WTC11 (cell line): ENCODE data around the gene IQGAP3. TPM values are rescaled to one million over a fixed set of nuclear protein-coding genes. Genes with fewer than 3 reads are reported as not detected.

ENCODE experiments used
- ATAC-seq: fragments of 200-7000 bp; cut with Tn5 transposase; 2 replicates; pipeline ENCODE4 v1.10.0; 2021; ENCODE audit warnings: mild to moderate bottlenecking, moderate library complexity
- CTCF ChIA-PET: fragments of 300-600 bp; sonication (Branson Sonifier 250); formaldehyde crosslinking; loops from one replicate; lab custom pipeline; 2021; ENCODE audit warnings: antibody characterized with exemption; lab: Charles Lee
- POLR2A ChIA-PET: fragments of 350-600 bp; sonication (Branson Sonifier 250); formaldehyde crosslinking; loops from one replicate; lab custom pipeline; 2021; ENCODE audit warnings: antibody characterized with exemption; lab: Charles Lee
- DNase-seq: peaks from one replicate; pipeline ENCODE4 v3.0.0; 2021; ENCODE audit warnings: low spot score
- H3K27ac Mint-ChIP-seq: 2 replicates; pipeline ENCODE4 v1.8.0; 2021; ENCODE audit warnings: mixed read lengths
- H3K27me3 Mint-ChIP-seq: 2 replicates; pipeline ENCODE4 v1.8.0; 2021; ENCODE audit warnings: low read depth, mild to moderate bottlenecking, moderate library complexity, mixed read lengths
- H3K36me3 Mint-ChIP-seq: 2 replicates; pipeline ENCODE4 v1.8.0; 2021; ENCODE audit warnings: mixed read lengths
- H3K4me1 Mint-ChIP-seq: 2 replicates; pipeline ENCODE4 v1.8.0; 2022; ENCODE audit warnings: mixed read lengths
- H3K4me3 Mint-ChIP-seq: 2 replicates; pipeline ENCODE4 v1.8.0; 2021; ENCODE audit warnings: mild to moderate bottlenecking, moderate library complexity, mixed read lengths
- H3K9me3 Mint-ChIP-seq: 2 replicates; pipeline ENCODE4 v1.8.0; 2021; ENCODE audit warnings: mixed read lengths
- CREM ChIP-seq: sonication (generic); formaldehyde crosslinking; IDR thresholded peaks from 2 replicates; pipeline ENCODE4 v1.8.1; 2022; ENCODE audit warnings: mild to moderate bottlenecking, missing genetic modification reagents, moderate library complexity
- CTCF ChIP-seq: fragments of 200-600 bp; IDR thresholded peaks from 2 replicates; pipeline ENCODE4 v1.8.0; 2022; ENCODE audit warnings: antibody characterized with exemption
- E2F4 ChIP-seq: sonication (generic); formaldehyde crosslinking; IDR thresholded peaks from 2 replicates; pipeline ENCODE4 v1.8.1; 2022; ENCODE audit warnings: low read depth, mild to moderate bottlenecking, moderate library complexity, missing genetic modification reagents, borderline replicate concordance
- E2F5 ChIP-seq: sonication (generic); formaldehyde crosslinking; IDR thresholded peaks from 2 replicates; pipeline ENCODE4 v1.8.1; 2022; ENCODE audit warnings: mild to moderate bottlenecking, moderate library complexity, missing genetic modification reagents
- FOXK1 ChIP-seq: sonication (generic); formaldehyde crosslinking; IDR thresholded peaks from 2 replicates; pipeline ENCODE4 v1.8.0; 2022; ENCODE audit warnings: mild to moderate bottlenecking, moderate library complexity, missing genetic modification reagents
- GTF2I ChIP-seq: fragments of 250-450 bp; sonication (Bioruptor Pico); conservative IDR thresholded peaks from 2 replicates; pipeline ENCODE4 v1.4.0; 2021; ENCODE audit warnings: mild to moderate bottlenecking
- IRF2 ChIP-seq: sonication (generic); formaldehyde crosslinking; IDR thresholded peaks from 2 replicates; pipeline ENCODE4 v1.8.0; 2022; ENCODE audit warnings: low read depth, missing genetic modification reagents, borderline replicate concordance
- JAZF1 ChIP-seq: fragments of 250-450 bp; sonication (Bioruptor Pico); IDR thresholded peaks from 2 replicates; pipeline ENCODE4 v1.9.0; 2021; ENCODE audit warnings: moderate library complexity, mild to moderate bottlenecking, inconsistent platforms
- NFE2L1 ChIP-seq: sonication (generic); formaldehyde crosslinking; IDR thresholded peaks from 2 replicates; pipeline ENCODE4 v1.8.1; 2023; ENCODE audit warnings: missing genetic modification reagents
- NR2C2 ChIP-seq: sonication (generic); formaldehyde crosslinking; IDR thresholded peaks from 2 replicates; pipeline ENCODE4 v1.8.0; 2022; ENCODE audit warnings: mild to moderate bottlenecking, missing genetic modification reagents
- NR3C1 ChIP-seq: sonication (generic); formaldehyde crosslinking; conservative IDR thresholded peaks from 2 replicates; pipeline ENCODE4 v1.8.1; 2023; ENCODE audit warnings: low read depth, mild to moderate bottlenecking, missing genetic modification reagents
- ZNF121 ChIP-seq: sonication (generic); formaldehyde crosslinking; IDR thresholded peaks from 2 replicates; pipeline ENCODE4 v1.8.0; 2023; ENCODE audit warnings: missing genetic modification reagents
- ZNF281 ChIP-seq: sonication (generic); formaldehyde crosslinking; IDR thresholded peaks from 2 replicates; pipeline ENCODE4 v1.8.0; 2023; ENCODE audit warnings: mild to moderate bottlenecking, missing genetic modification reagents
- ZNF512 ChIP-seq: sonication (generic); formaldehyde crosslinking; IDR thresholded peaks from 2 replicates; pipeline ENCODE4 v1.8.1; 2022; ENCODE audit warnings: missing genetic modification reagents, borderline replicate concordance
- ZNF671 ChIP-seq: fragments of 250-450 bp; sonication (Bioruptor Pico); IDR thresholded peaks from 2 replicates; pipeline ENCODE4 v1.8.0; 2021; ENCODE audit warnings: mild to moderate bottlenecking
- ZSCAN18 ChIP-seq: fragments of 250-450 bp; sonication (Bioruptor Pico); IDR thresholded peaks from 2 replicates; pipeline ENCODE4 v2.1.2; 2022; ENCODE audit warnings: mild to moderate bottlenecking, moderate library complexity
- total RNA-seq: library from RNA; stranded (reverse); gene quantifications from 3 replicates; pipeline ENCODE4 v1.2.3, GENCODE V29; 2021

The IQGAP3 gene
- total RNA-seq, 1 experiment from 2014 or later: 33.3 TPM

GRCh38 chr1:156480016-156480370 is 92.4 kb downstream of the IQGAP3 start (continued):
- no peak for TF ChIP-seq E2F5 (CRISPR knock-in tag)
- no peak for TF ChIP-seq ZNF512
- no peak for TF ChIP-seq ZSCAN18 (CRISPR knock-in tag)
- TF ChIP-seq IRF2 (CRISPR knock-in tag): no peak
- no peak for TF ChIP-seq ZNF671
- no peak for TF ChIP-seq ZNF121 (CRISPR knock-in tag)

GRCh38 chr1:156479093-156480015 is 93.0 kb downstream of the IQGAP3 start:
- Mint-ChIP-seq H3K4me3 (no peak overlapping the region), H3K27ac (no peak overlapping the region)

More at GRCh38 chr1:156479093-156480015, 93.0 kb downstream of the IQGAP3 start:
- DNase-seq (no peak), ATAC-seq (no peak)
- TF ChIP-seq FOXK1 (no peak), CTCF (no peak), NFE2L1 (CRISPR knock-in tag) (no peak), ZNF671 (no peak), CREM (CRISPR knock-in tag) (no peak), GTF2I (CRISPR knock-in tag) (no peak), NR3C1 (CRISPR knock-in tag) (no peak), E2F4 (CRISPR knock-in tag) (no peak), ZNF281 (CRISPR knock-in tag) (no peak), JAZF1 (no peak), NR2C2 (no peak)
- CTCF ChIA-PET: interaction anchor here (0.7 to 6.1 kb wide), 10 partner anchors 12 to 129 kb away, joined by 3 to 145 read pairs (median 14); partner anchors contain the start of gene MEF2D
- H3K9me3 Mint-ChIP-seq: no peaks in the 10 kb centered on the region
- POLR2A ChIA-PET: interaction anchor here (0.5 kb wide), 1 partner anchor 150 kb away, joined by 4 read pairs; no protein-coding TSS in a partner anchor
- peaks cover 30% of the 10 kb centered on the region for H3K36me3 Mint-ChIP-seq
- peaks cover 27% of the 10 kb centered on the region for H3K4me1 Mint-ChIP-seq
- no peaks in the 10 kb centered on the region for H3K27me3 Mint-ChIP-seq
